MM.1S (cell line): Measurements from ENCODE around the gene PARD3.

ENCODE experiments used
- DNase-seq: peaks from one replicate; pipeline ENCODE4 v3.0.0-alpha.2; 2015
- H2AFZ ChIP-seq: fragments of 300-600 bp; sonication (generic); 2 replicates; pipeline ENCODE4 v1.6.0; 2016; ENCODE audit warnings: antibody characterized with exemption, low read length
- H3F3A ChIP-seq: fragments of 300-600 bp; sonication (generic); 2 replicates; pipeline ENCODE4 v1.6.1; 2016; ENCODE audit warnings: mild to moderate bottlenecking, antibody characterized with exemption, low read length, moderate library complexity, mixed read lengths; ENCODE audit not compliant: insufficient read depth
- H3K27ac ChIP-seq: fragments of 300-600 bp; sonication (generic); 2 replicates; pipeline ENCODE4 v1.5.1; 2016; ENCODE audit warnings: mild to moderate bottlenecking, low read length
- H3K27me3 ChIP-seq: fragments of 300-600 bp; sonication (generic); replicated peaks from 2 replicates; pipeline ENCODE4 v1.6.0; 2016; ENCODE audit warnings: low read length; ENCODE audit not compliant: insufficient read depth
- H3K36me3 ChIP-seq: fragments of 300-600 bp; sonication (generic); replicated peaks from 2 replicates; pipeline ENCODE4 v1.6.1; 2016; ENCODE audit warnings: mild to moderate bottlenecking, low read length, mixed read lengths; ENCODE audit not compliant: insufficient read depth
- H3K4me1 ChIP-seq: fragments of 300-600 bp; sonication (generic); 2 replicates; pipeline ENCODE4 v1.6.1; 2016; ENCODE audit warnings: low read length, mixed read lengths
- H3K4me2 ChIP-seq: fragments of 300-600 bp; sonication (generic); 2 replicates; pipeline ENCODE4 v1.6.0; 2016; ENCODE audit warnings: low read depth, low read length
- H3K4me3 ChIP-seq: fragments of 300-600 bp; sonication (generic); 2 replicates; pipeline ENCODE4 v1.5.1; 2016; ENCODE audit warnings: low read length, mixed read lengths
- H3K79me2 ChIP-seq: fragments of 300-600 bp; sonication (generic); 2 replicates; pipeline ENCODE4 v1.6.1; 2016; ENCODE audit warnings: mixed run types, low read length, mixed read lengths
- H3K9ac ChIP-seq: fragments of 300-600 bp; sonication (generic); 2 replicates; pipeline ENCODE4 v1.6.1; 2016; ENCODE audit warnings: low read length, mixed read lengths
- H3K9me2 ChIP-seq: fragments of 300-600 bp; sonication (generic); replicated peaks from 2 replicates; pipeline ENCODE4 v1.6.1; 2016; ENCODE audit warnings: mild to moderate bottlenecking, low read length, mixed read lengths; ENCODE audit not compliant: insufficient read depth
- H3K9me3 ChIP-seq: fragments of 300-600 bp; sonication (generic); replicated peaks from 2 replicates; pipeline ENCODE4 v1.6.1; 2016; ENCODE audit warnings: mild to moderate bottlenecking, low read length, mixed read lengths; ENCODE audit not compliant: insufficient read depth
- H4K20me1 ChIP-seq: fragments of 300-600 bp; sonication (generic); 2 replicates; pipeline ENCODE4 v1.6.1; 2016; ENCODE audit warnings: mild to moderate bottlenecking, low read length, moderate library complexity, mixed read lengths; ENCODE audit not compliant: insufficient read depth
- EZH2 ChIP-seq: fragments of 300-600 bp; sonication (generic); optimal IDR thresholded peaks from 2 replicates; pipeline ENCODE3; 2017; ENCODE audit warnings: low read depth, mild to moderate bottlenecking, antibody characterized with exemption, low read length, mixed read lengths
- EZH2phosphoT487 ChIP-seq: fragments of 300-600 bp; sonication (generic); IDR thresholded peaks from 2 replicates; pipeline ENCODE4 v1.6.1; 2018; ENCODE audit warnings: antibody characterized with exemption, low read length
- TF ChIP-seq, protein P1 (sequence below): fragments of 300-600 bp; sonication (generic); IDR thresholded peaks from 2 replicates; pipeline ENCODE4 v1.5.1; 2016; ENCODE audit warnings: antibody characterized with exemption, low read length, mixed read lengths

The PARD3 gene

DNA sequence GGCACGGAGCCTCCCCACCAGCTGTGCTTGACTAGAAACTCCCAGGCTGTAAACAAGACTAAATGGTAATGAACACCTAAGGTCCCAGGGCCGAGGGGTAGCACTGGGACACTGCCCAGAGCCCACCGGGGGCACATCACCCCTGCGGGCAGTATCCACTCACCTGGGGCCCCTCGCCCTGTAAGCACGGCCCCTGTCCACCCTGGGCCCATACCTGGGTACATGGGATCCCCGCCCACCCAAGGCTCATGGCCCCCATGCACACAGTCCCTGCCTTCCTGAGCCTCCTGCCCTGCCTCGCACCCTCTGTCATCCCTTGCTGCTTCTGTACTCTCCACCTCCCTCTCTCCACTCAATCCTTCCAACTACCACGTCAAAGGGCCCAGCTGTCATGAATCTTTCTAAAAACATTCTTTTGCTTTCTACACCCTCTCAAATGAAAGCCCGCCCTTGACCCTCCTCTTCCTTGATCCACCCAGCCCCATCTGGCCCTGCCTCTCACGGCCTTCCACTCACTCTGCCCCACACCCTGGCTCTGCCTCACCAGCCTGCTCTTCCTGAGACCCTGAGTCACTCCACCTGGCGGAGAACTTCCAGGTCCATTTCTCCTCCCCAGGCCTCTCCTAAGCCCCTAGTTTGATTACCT lies 173.1 kb downstream of the PARD3 start:
- no peak for DNase-seq
- no peak for TF ChIP-seq EZH2
- TF ChIP-seq, protein P1, sequence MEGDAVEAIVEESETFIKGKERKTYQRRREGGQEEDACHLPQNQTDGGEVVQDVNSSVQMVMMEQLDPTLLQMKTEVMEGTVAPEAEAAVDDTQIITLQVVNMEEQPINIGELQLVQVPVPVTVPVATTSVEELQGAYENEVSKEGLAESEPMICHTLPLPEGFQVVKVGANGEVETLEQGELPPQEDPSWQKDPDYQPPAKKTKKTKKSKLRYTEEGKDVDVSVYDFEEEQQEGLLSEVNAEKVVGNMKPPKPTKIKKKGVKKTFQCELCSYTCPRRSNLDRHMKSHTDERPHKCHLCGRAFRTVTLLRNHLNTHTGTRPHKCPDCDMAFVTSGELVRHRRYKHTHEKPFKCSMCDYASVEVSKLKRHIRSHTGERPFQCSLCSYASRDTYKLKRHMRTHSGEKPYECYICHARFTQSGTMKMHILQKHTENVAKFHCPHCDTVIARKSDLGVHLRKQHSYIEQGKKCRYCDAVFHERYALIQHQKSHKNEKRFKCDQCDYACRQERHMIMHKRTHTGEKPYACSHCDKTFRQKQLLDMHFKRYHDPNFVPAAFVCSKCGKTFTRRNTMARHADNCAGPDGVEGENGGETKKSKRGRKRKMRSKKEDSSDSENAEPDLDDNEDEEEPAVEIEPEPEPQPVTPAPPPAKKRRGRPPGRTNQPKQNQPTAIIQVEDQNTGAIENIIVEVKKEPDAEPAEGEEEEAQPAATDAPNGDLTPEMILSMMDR = no peak
- TF ChIP-seq EZH2phosphoT487 = no peak
- Histone ChIP-seq H3K79me2 (peaks cover 67% of the 10 kb centered on the region), H3K9me2 (no peaks in the 10 kb centered on the region), H3K27ac (no peak overlapping the region), H3K9me3 (no peaks in the 10 kb centered on the region), H3K9ac (no peak overlapping the region), H4K20me1 (peaks cover 10% of the 10 kb centered on the region), H3K4me2 (no peak overlapping the region), H2AFZ (no peak overlapping the region), H3F3A (peaks cover 6% of the 10 kb centered on the region; the same call in 1 of the 2 replicates), H3K4me1 (peaks cover 8% of the 10 kb centered on the region), H3K4me3 (no peak overlapping the region), H3K36me3 (no peaks in the 10 kb centered on the region), H3K27me3 (no peaks in the 10 kb centered on the region)

DNA sequence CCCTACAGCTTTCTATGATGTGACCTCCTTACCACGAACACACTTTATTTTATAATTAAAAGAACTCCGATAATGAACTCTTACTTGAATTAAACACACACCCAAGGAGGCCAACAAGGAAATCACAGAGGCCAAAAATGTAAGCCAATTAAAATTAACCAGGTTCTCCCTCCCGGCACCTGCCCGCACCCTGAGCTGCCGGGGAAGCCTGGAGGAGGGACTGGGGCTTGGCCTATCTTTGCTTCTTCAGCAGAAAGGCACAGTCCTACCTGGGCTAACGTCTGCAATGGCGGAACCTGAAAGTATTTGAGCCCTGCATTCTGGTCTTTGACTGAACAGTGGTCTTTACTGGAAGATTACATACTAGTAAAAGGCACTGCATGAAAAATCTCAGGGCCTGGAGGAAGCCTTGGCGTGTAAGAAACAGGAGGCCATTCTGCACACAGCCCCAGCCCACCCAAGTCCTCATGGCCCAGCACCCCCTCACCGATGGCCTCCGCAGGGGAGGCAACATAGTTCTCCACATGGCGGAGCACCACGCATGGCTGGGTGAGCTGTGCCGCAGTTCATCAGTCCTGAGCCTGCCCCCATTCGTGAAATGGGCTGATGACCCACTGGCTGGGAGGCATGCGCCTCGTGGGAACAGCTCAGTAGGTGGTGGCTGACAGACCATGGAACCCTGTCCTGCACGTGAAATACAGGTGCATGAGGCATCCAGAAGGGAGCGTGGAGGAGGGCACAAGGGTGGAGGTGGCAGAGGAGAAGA lies 173.8 kb downstream of the PARD3 start:
- H3K9me2 ChIP-seq = no peaks in the 10 kb centered on the region
- H3K79me2 ChIP-seq = peaks cover 67% of the 10 kb centered on the region
- no peaks in the 10 kb centered on the region for H3K9me3 ChIP-seq
- no peak for DNase-seq
- peaks cover 6% of the 10 kb centered on the region; the same call in 1 of the 2 replicates for H3F3A ChIP-seq
- no peak overlapping the region for H3K9ac ChIP-seq
- TF ChIP-seq EZH2 (no peak), EZH2phosphoT487 (no peak)
- TF ChIP-seq, protein P1 = no peak
- H2AFZ ChIP-seq = no peak overlapping the region
- H3K27me3 ChIP-seq = no peaks in the 10 kb centered on the region
- H3K4me3 ChIP-seq = no peak overlapping the region
- no peaks in the 10 kb centered on the region for H3K36me3 ChIP-seq
- H4K20me1 ChIP-seq = peaks cover 10% of the 10 kb centered on the region
- no peak overlapping the region for H3K27ac ChIP-seq
- peaks cover 8% of the 10 kb centered on the region for H3K4me1 ChIP-seq
- no peak overlapping the region for H3K4me2 ChIP-seq

DNA sequence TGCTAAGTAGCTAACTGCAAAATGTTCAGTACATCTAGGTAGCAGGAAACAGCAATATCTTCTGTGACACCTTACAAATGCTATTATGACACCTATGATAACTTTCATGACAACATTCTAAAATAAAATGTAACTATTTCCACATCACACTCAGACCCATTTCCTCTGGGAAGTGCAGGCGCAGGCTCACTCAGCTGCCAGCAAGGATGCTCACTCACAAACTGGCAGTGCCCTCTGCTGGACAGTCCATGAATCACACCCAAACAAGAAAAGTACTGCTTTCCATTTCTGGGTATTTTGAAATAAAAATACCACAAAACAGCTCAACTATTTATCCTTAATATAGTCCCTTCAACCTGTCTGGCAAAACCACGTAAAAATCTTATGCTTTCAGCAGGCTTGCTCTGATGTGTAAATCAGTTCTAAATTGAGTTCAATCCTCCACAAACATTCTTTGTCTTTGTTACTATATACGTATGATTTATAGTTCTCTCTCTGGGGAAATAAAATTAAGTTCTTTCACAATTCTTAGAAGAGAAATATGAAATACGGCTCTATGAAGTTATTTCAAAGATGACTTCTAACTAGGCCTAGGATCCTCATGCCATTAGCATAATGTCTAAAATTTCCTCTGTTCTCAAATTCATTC lies 176.6 kb downstream of the PARD3 start:
- no peak overlapping the region for H2AFZ ChIP-seq
- no peak for TF ChIP-seq EZH2
- no peak for TF ChIP-seq EZH2phosphoT487
- TF ChIP-seq, protein P1 = peak; percentile 96
- H3K4me2 ChIP-seq = peak overlapping the region; percentile 53
- peak; percentile 74 for DNase-seq
- H3K4me1 ChIP-seq = peaks cover 15% of the 10 kb centered on the region
- H4K20me1 ChIP-seq = peaks cover 10% of the 10 kb centered on the region
- H3K9ac ChIP-seq = no peak overlapping the region
- no peaks in the 10 kb centered on the region for H3K9me2 ChIP-seq
- peak overlapping the region; percentile 17; the same call in 1 of the 2 replicates for H3K4me3 ChIP-seq
- H3K27me3 ChIP-seq = no peaks in the 10 kb centered on the region
- no peaks in the 10 kb centered on the region for H3K36me3 ChIP-seq
- no peaks in the 10 kb centered on the region for H3K9me3 ChIP-seq
- peaks cover 71% of the 10 kb centered on the region for H3K79me2 ChIP-seq
- peaks cover 6% of the 10 kb centered on the region; the same call in 1 of the 2 replicates for H3F3A ChIP-seq
- H3K27ac ChIP-seq = peak overlapping the region; percentile 54; the same call in 1 of the 2 replicates
